Activated gamma-delta T cell treated with anti-CD3 and anti-CD28 coated beads, Interleukin-2, amount 50 U/mL, for 16 hours (primary cell): ENCODE results near the gene LENG8.

ENCODE experiments used
- DNase-seq: peaks from one replicate; pipeline ENCODE4 v3.0.0-alpha.2; 2020; ENCODE audit warnings: low read depth

LENG8 gene

GRCh38 chr19:54448774-54449700 lies at the start of gene LENG8:
TSS of gene LENG8 (plus strand) at chr19:54449199. CDS start at chr19:54451345, 2,146 bp downstream.
- DNase-seq, result peak; percentile 96

- no peak for DNase-seq
Observed at GRCh38 chr19:54400913-54401312, 48.1 kb upstream of the LENG8 start.

GRCh38 chr19:54403054-54403453 lies 45.9 kb upstream of the LENG8 start:
- no peak for DNase-seq

GRCh38 chr19:54405628-54406027 lies 43.4 kb upstream of the LENG8 start:
- no peak for DNase-seq

- DNase-seq, result no peak
Observed at GRCh38 chr19:54407780-54408179, 41.2 kb upstream of the LENG8 start.

DNA sequence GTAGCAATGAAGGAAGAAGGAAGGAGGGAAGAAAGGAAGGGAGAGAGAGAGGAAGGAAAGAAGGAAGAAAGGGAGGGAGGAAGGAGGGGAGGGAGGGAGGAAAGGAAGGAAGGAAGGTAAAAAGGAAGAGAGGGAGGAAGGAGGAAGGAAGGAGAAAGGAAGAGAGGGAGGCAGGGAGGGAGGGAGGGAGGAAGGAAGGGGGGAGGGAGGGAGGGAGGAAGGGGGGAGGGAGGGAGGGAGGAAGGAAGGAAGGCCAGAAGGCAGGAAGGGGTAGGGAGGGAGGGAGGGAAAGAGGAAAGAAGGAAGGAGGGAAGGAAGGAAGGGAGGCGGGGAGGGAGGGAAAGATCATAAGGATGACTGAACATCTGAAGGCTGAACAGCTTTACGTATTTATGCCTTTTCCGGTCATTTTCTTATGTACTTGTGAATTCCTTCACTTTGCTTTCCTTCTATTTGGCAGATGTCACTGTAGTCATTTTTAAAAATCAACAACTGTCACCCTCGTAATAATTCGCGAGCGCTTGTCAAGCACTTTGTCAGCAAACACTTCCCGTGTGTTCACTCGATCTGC lies 40.5 kb upstream of the LENG8 start:
- DNase-seq, result no peak

DNA sequence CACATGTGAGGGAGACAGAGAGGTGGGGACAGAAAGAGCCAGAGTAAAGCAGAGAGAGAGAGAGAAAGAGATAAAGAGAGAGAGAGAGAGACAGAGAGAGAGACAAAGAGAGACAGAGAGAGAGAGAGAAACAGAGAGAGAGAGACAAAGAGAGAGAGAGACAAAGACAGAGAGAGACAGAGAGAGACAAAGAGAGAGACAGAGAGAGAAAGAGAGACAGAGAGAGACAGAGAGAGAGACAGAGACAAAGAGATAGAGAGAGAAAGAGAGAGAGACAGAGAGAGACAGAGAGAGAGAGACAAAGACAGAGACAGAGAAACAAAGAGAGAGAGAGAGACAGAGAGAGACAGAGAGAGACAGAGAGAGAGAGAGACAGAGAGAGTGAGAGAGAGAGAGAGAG lies 38.0 kb upstream of the LENG8 start:
- no peak for DNase-seq

- no peak for DNase-seq
Observed at GRCh38 chr19:54412877-54413276, 36.1 kb upstream of the LENG8 start.

DNA sequence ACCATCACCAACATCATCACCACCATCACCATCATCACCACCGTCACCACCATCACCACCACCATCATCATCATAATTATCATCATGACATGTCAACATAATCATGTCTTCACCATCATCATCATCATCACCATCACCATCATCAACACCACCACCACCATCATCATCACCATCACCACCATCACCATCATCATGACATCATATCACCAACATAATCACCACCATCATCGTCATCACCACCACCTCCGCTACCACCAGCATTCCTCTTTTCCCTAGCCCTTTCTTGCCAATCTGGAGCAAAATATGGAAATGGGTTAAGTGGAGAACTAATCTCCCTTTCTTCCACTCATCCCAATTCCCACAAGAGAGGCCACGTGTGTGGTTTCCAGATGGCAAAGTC lies 34.8 kb upstream of the LENG8 start:
- DNase-seq, result no peak

- DNase-seq, result no peak
Observed at GRCh38 chr19:54415208-54415900, 33.6 kb upstream of the LENG8 start, which contains the start of gene TTYH1. TSS of gene TTYH1 (plus strand) at chr19:54415464. CDS start at chr19:54415553, 89 bp downstream.

- DNase-seq, result no peak
Observed at GRCh38 chr19:54415901-54416673, 32.9 kb upstream of the LENG8 start.

DNA sequence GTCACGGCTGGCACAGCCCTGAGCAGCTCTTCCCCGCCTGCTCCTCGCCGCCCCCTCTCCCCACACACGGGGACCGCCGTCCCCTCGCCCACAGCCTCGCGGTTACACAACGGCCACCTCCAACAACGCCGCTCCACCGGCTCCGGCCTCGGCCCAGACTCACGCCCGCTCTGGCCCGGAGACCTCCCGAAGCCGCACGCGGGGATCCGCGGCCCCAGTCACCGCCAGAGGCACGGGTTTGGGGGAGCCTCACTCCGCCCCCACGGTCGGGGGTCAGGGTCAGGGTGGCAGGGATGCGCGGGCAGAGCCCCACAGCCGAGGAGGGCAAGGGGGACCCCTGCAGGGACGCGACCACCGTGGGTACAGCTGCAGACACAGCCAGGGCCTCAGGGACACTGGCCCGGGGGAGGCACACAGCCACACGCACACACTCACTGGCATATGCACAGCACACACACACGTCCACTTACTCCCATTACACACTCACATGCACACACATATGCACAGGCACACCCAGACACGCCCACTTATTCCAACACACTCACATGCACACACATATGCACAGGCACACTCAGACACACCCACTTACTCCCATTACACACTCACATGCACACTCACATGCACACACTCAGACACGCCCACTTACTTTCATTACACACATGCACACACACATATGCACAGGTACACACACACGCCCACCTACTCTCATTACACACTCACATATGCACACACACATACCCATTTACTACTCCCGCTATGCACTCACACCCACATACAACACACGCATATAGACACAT lies 32.1 kb upstream of the LENG8 start:
- no peak for DNase-seq

DNA sequence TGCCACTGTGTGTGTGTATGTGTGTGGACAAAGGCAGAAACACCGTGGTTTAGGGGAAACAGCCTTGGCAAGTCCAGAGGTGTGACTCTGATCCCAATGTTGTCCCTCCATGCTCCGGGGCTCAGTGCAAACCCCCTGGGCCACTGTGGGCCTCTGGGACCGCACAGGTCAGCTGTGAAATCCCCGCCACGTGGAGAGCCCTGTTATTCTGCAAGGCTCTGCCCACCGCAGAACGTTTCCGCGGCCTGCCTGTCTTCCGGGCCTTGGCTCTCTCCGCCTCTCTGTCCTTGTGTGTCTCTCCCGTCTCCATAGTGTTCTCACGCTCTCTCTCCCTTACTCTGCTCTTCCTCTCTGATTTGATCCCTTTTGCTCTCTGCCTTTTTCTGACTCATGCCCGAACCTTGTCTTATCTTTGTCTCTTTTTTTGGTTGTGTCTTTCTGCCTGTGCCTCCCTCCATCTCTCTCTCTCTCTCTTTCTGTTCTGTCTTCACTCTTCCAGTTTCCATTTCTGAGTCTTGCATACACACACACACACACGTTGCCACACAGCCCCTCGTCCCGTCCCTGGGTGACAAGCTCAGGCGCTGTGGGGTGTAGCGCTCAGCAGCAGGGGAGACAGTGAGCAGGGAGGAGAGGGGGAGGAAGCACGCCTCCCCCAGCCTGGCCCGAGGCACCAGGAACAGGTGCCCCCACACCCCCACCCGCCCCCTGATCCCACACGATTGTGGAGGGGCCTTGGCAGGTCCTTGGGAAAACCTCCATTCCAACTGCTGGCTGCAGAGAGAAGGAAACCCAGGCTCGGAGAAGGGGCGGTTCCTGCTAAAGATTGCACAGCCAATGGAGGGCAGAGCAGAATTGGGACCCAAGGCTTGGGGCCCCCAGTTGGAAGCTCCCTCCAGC lies 30.7 kb upstream of the LENG8 start:
- no peak for DNase-seq

DNA sequence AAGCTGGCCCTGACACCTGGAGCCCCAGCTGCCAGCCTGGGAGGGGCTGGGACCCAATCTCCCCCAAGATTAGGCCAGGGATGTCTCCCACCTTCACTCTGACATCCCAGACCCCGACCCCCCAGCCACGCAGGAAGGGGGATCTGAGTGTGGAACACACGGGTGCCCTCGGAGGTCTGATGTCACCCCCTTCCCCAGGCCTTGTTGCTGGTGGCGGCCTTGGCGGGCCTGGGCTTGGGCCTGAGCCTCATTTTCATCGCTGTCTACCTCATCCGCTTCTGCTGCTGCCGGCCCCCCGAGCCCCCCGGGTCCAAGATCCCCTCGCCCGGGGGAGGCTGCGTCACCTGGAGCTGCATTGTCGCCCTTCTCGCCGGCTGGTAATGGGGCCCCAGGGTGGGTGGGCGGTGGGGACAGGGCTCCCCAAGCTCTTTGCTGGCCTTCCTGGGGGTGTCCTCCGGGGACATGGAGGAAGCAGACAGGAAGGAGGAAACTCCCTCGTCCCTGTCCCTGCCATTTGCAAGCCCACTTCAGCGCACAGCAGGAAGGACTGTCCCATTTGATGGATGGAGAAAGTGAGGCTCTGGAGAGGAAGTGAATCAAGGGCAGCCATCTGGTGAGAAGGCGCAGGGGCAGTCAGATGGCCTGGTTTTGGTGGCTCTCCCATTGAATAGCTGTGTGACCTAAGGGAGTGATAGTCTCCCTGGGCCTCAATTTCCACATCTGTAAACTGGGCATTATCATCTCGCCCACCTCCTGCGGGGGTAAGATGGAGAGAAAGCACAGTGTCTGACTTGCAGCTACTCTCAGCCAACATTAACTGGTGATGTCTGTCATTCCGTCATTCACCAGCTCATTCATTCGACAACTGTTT lies 29.8 kb upstream of the LENG8 start:
- no peak for DNase-seq

DNA sequence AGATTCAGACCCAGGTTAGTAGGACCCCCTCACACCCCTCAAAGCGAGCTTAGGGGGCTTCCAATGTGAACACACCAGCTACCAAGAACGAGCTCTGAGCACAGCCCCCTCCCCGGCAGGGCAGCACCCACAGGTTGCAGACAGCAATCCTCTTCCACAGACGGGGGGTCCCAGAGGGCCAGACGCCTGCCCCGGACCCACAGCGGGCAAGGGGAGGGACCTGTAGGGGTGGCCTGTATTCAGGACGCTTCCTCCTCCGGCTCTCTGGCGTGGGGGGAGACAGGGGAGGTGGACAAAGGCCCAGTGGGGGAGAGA lies 29.0 kb upstream of the LENG8 start:
- DNase-seq, result no peak

- DNase-seq, result no peak
Observed at GRCh38 chr19:54420383-54421168, 28.4 kb upstream of the LENG8 start.

GRCh38 chr19:54421169-54421516 lies 27.9 kb upstream of the LENG8 start:
- no peak for DNase-seq

DNA sequence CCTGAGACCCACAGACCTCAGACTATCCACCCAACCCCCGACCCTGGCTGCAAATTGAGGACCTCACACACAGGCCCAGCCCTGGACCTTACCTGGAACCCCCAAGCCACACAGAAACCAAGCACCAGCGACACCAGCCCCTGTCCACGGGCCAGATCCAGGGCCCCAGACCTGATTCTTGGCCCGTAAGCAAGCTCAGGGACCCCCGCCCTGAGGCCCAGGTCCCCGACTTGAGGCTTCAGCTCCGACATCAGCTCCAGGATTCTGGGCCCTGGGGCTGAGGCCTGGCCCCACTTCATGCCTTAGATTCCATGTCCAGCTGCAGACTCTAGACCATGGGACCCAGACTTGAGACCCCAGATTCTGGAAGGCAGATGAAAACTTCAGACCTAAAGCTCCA lies 27.5 kb upstream of the LENG8 start:
- no peak for DNase-seq

GRCh38 chr19:54422136-54422535 lies 26.9 kb upstream of the LENG8 start:
- no peak for DNase-seq
